ENCODE data around the gene ASB7. TPM values are rescaled to one million over a fixed set of nuclear protein-coding genes. Genes with fewer than 3 reads are reported as not detected.

ASB7 gene
- total RNA-seq, 1 experiment from 2014 or later, result 17.9 TPM

DNA sequence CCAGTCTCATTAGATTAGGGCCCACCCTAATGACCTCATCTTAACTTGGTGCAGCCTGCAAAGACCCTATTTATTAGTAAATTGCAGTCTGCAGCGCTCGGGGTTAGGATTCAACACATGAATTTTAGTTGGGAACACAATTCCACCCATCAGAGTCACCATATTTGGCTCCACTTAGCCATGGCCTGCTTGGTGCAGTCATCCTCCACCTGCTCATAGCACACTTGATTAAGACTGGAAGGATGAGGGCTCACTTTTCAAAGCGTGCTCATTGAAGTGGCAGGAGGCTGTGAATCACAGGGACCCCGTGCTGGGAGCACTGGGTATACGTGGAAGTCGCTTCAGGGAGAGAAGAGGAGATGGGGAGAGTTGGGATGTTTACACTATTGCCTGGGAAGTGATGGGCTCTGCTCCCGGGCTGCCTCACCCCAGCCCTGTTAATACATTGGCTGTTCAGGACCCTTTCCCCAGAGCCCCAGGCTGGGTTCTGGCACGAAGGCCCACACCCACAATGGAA lies 68.2 kb downstream of the ASB7 start:
- DNase-seq, result no peak
- ChIA-PET POLR2A (ENCODE audit: unreplicated experiment) (interaction anchor here (0.7 kb wide), 1 partner anchor 89 kb away, joined by 3 read pairs; no protein-coding TSS in a partner anchor), CTCF (interaction anchor here (0.6 kb wide), 1 partner anchor 191 kb away, joined by 3 read pairs; no protein-coding TSS in a partner anchor)
- H3K79me2 ChIP-seq (ENCODE audit: low read depth), result no peaks in the 10 kb centered on the region
- 0 out of 2 replicates have a peak, but pooled peaks cover 7% of the 10 kb centered on the region for H3K4me1 ChIP-seq (replicated peaks; ENCODE audit: insufficient read depth)
- H3K27ac ChIP-seq, result no peak overlapping the region
- H3K9me2 ChIP-seq (ENCODE audit: insufficient read depth), result no peaks in the 10 kb centered on the region; the same call in 1 of the 2 replicates
- no peaks in the 10 kb centered on the region for H3K36me3 ChIP-seq (ENCODE audit: low read depth)
- H4K20me1 ChIP-seq (ENCODE audit: insufficient read depth), result no peaks in the 10 kb centered on the region
- BruUV-seq (replicated peaks), result no TSS peak
- no peak overlapping the region for H2AFZ ChIP-seq
- no peaks in the 10 kb centered on the region for H3K27me3 ChIP-seq (ENCODE audit: insufficient read depth, low read depth)
- H3K9me3 ChIP-seq (ENCODE audit: insufficient read depth, low read depth), result 0 out of 2 replicates have a peak, but pooled peaks cover 3% of the 10 kb centered on the region
- H3K4me3 ChIP-seq, result no peak overlapping the region
- H3K4me2 ChIP-seq, result no peak overlapping the region
- H3F3A ChIP-seq (ENCODE audit: insufficient read depth, low read depth), result no peaks in the 10 kb centered on the region
- TF ChIP-seq CTCF (conservative IDR thresholded peaks at IDR 0.05) (no peak), EZH2 (IDR thresholded peaks at IDR 0.05; ENCODE audit: low read depth) (no peak)
- intact Hi-C loops (cut with micrococcal nuclease; ENCODE audit: unreplicated experiment), result no loop called here

DNA sequence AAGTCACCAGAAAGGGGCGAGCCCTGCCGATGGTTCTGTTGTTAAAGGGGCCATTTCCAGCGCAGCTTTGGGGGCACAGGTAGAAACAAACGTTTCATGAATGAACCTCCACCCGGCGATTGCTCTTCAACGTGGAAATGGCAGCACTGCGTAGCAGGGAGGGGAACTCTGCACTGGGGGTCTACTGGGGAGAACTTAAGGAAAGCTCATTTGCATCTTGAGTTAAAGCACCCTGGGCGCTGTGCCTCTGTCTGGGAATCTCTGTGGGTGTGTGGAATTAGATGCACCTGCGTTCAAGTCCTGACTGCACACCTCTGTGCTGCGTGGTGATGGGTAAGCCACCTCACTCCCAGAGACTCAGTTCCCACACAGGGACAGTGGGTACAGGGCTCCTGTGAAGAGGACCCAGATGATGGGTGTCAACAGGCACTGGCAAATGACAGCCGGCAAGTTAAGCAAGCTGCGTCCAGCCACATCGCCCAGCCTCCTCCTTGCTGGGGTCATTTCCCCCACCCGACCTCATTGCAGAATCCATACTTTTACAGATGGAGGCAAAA lies 68.8 kb downstream of the ASB7 start:
- Histone ChIP-seq H4K20me1 (ENCODE audit: insufficient read depth) (no peaks in the 10 kb centered on the region), H3K4me2 (no peak overlapping the region), H3K4me1 (replicated peaks; ENCODE audit: insufficient read depth) (0 out of 2 replicates have a peak, but pooled peaks cover 7% of the 10 kb centered on the region), H3K36me3 (ENCODE audit: low read depth) (no peaks in the 10 kb centered on the region), H3K4me3 (no peak overlapping the region), H2AFZ (no peak overlapping the region), H3K27ac (no peak overlapping the region), H3F3A (ENCODE audit: insufficient read depth, low read depth) (no peaks in the 10 kb centered on the region), H3K27me3 (ENCODE audit: insufficient read depth, low read depth) (no peaks in the 10 kb centered on the region), H3K9me2 (ENCODE audit: insufficient read depth) (no peaks in the 10 kb centered on the region; the same call in 1 of the 2 replicates), H3K79me2 (ENCODE audit: low read depth) (no peaks in the 10 kb centered on the region), H3K9me3 (ENCODE audit: insufficient read depth, low read depth) (0 out of 2 replicates have a peak, but pooled peaks cover 3% of the 10 kb centered on the region)
- no TSS peak for BruUV-seq (replicated peaks)
- CTCF ChIA-PET, result interaction anchor here (0.6 to 1.2 kb wide), 4 partner anchors 41 to 204 kb away, joined by 3 to 4 read pairs (median 3); no protein-coding TSS in a partner anchor
- no peak for DNase-seq
- POLR2A ChIA-PET (ENCODE audit: unreplicated experiment), result interaction anchor here (0.9 kb wide), 1 partner anchor 42 kb away, joined by 5 read pairs; no protein-coding TSS in a partner anchor
- intact Hi-C loops (cut with micrococcal nuclease; ENCODE audit: unreplicated experiment), result no loop called here
- TF ChIP-seq CTCF (conservative IDR thresholded peaks at IDR 0.05) (no peak), EZH2 (IDR thresholded peaks at IDR 0.05; ENCODE audit: low read depth) (no peak)

GRCh38 chr15:100671858-100672543 lies 69.6 kb downstream of the ASB7 start:
- H3F3A ChIP-seq (ENCODE audit: insufficient read depth, low read depth), result no peaks in the 10 kb centered on the region
- H3K9me2 ChIP-seq (ENCODE audit: insufficient read depth), result no peaks in the 10 kb centered on the region; the same call in 1 of the 2 replicates
- H3K27ac ChIP-seq, result peak overlapping the region; percentile 27; the same call in 1 of the 2 replicates
- H3K4me1 ChIP-seq (replicated peaks; ENCODE audit: insufficient read depth), result 0 out of 2 replicates have a peak, but pooled peaks cover 7% of the 10 kb centered on the region
- 0 out of 2 replicates have a peak, but pooled peaks cover 3% of the 10 kb centered on the region for H3K9me3 ChIP-seq (ENCODE audit: insufficient read depth, low read depth)
- H2AFZ ChIP-seq, result no peak overlapping the region
- intact Hi-C loops (cut with micrococcal nuclease; ENCODE audit: unreplicated experiment), result loop anchor here (1.0 to 2.0 kb wide), 4 partner anchors 41 to 206 kb away; no protein-coding TSS in a partner anchor
- no TSS peak for BruUV-seq (replicated peaks)
- no peak overlapping the region for H3K4me3 ChIP-seq
- no peaks in the 10 kb centered on the region for H4K20me1 ChIP-seq (ENCODE audit: insufficient read depth)
- CTCF ChIA-PET, result interaction anchor here (0.8 to 1.2 kb wide), 5 partner anchors 40 to 206 kb away, joined by 3 to 12 read pairs (median 3); no protein-coding TSS in a partner anchor
- no peak for TF ChIP-seq EZH2 (IDR thresholded peaks at IDR 0.05; ENCODE audit: low read depth)
- TF ChIP-seq CTCF (conservative IDR thresholded peaks at IDR 0.05), result peak; percentile 68
- H3K36me3 ChIP-seq (ENCODE audit: low read depth), result no peaks in the 10 kb centered on the region
- POLR2A ChIA-PET (ENCODE audit: unreplicated experiment), result interaction anchor here (0.5 to 0.9 kb wide), 2 partner anchors 42 to 61 kb away, joined by 5 read pairs; no protein-coding TSS in a partner anchor
- DNase-seq, result peak in 1 of 2 experiments; percentile 56
- H3K4me2 ChIP-seq, result no peak overlapping the region
- H3K79me2 ChIP-seq (ENCODE audit: low read depth), result no peaks in the 10 kb centered on the region
- no peaks in the 10 kb centered on the region for H3K27me3 ChIP-seq (ENCODE audit: insufficient read depth, low read depth)

Measured in PC-9 (cell line).